Body of pancreas (tissue), 4 donors: ENCODE results near the gene SKOR1. TPM values are rescaled to one million over a fixed set of nuclear protein-coding genes. Genes with fewer than 3 reads are reported as not detected.

Experiments used
- ATAC-seq: fragments of 150-250 bp; one replicate; pipeline ENCODE4 v1.9.1; 2016
- DNase-seq, 4 donors: peaks; one replicate each; pipeline ENCODE4 v3.0.0-alpha.2; 2019
- H3K27ac ChIP-seq, 4 donors: fragments of 200-600 bp; sonication (generic); 1 replicate in 3 of 4; 2 replicates in 1 of 4; pipeline versions ENCODE4 v1.5.1 to v1.6.1; 2016 to 2019; ENCODE audit warnings: mild to moderate bottlenecking in 1 of 4, mixed read lengths in 1 of 4, moderate library complexity in 1 of 4
- H3K27me3 ChIP-seq, 2 donors: fragments of 200-600 bp; sonication (generic); one replicate each; pipeline ENCODE4 v1.6.0; 2016; ENCODE audit warnings: mild to moderate bottlenecking in 1 of 2
- H3K36me3 ChIP-seq, 2 donors: fragments of 200-600 bp; sonication (generic); replicated peaks in 1 of 2; 2 replicates each; pipeline ENCODE4 v1.5.1; 2016; ENCODE audit warnings: low read depth in 2 of 2; ENCODE audit not compliant: insufficient read depth in 1 of 2
- H3K4me1 ChIP-seq: fragments of 200-600 bp; sonication (generic); one replicate; pipeline ENCODE4 v1.6.0; 2016
- H3K4me3 ChIP-seq, 2 donors: fragments of 200-600 bp; sonication (generic); 1 replicate in 1 of 2; 2 replicates in 1 of 2; pipeline ENCODE4 v1.5.1; 2016 to 2019
- H3K9me3 ChIP-seq, 3 donors: fragments of 200-600 bp; sonication (generic); 1 replicate in 2 of 3; 2 replicates in 1 of 3; pipeline ENCODE4 v1.5.1; 2016
- CTCF ChIP-seq, 7 experiments: fragments of 450-650 bp in 4 of 7; fragments of 200-600 bp in 3 of 7; sonication (generic) in 3 of 7; IDR thresholded peaks; one replicate each; pipeline ENCODE4 v1.5.1; 2016 to 2019; ENCODE audit warnings: antibody characterized with exemption in 7 of 7
- POLR2A ChIP-seq, 3 donors: fragments of 450-650 bp; IDR thresholded peaks; one replicate each; pipeline ENCODE4 v1.6.1; 2016; ENCODE audit warnings: antibody characterized with exemption in 3 of 3, mild to moderate bottlenecking in 2 of 3
- whole genome bisulfite sequencing, 2 donors: methylation state at CpG; one replicate each; pipeline ENCODE4 v1.1.5; 2017; 5-methylcytosine and 5-hydroxymethylcytosine counted together
- intact Hi-C: fragments of 100-400 bp; cut with DNase I; formaldehyde crosslinking; loops from one replicate; pipeline ENCODE4 v1.15.1; 2023
- total RNA-seq, 2 donors: library from RNA; depleted of rRNA; stranded (reverse); fragments of >200 nt; gene quantifications; one replicate each; pipeline ENCODE4 v1.1.0, GENCODE V29; 2016

Gene SKOR1
- total RNA-seq, 2 donors from 2014 or later: under 0.01 to 0.78 TPM

DNA sequence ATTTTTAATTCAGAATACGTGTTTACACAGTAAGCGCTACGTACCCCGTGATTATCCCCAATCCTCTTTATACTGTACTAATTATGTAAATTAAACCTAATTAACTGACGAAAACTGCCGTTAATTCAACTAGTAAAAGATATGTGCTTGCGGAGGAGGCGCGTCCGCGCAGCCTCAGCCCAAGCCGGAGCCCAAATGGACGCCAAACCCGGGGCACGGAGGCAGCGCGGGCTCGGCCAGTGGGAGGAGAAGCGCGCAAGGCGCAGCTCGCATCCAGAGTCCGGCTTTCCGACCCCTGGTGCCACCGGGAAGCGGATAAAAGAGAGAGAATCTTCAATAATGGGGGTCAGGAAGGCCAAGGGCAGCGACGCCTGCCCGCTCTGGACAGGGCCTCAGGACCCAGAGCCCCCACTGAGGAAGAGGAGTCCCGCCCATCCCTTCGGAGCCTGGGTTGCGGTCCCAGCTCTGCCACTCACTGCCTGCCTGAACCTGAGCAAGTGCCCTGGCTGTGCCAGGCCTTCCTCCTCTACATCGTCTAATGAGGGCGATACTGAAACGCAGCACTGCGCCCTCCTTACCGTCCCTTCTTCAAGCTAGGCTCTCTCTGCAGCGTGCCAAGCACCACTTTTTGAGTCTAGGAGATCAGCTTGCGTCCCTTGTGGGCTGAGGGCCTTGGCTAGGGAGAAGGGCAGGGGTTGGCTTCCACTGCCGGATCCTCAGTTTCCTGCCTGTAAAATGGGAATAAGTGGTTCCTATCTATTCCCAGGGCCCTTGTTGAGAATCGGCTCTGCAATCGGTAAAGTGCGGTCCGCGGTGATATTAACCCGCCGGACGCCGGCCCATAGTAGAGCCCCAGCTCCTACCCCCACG, 5.0 kb upstream of the SKOR1 start:
- DNase-seq: no peak
- peaks cover 0 to 50% of the 10 kb centered on the region in 2 donors for H3K27me3 ChIP-seq
- no peak for ATAC-seq
- intact Hi-C loops: no loop called here
- no peaks in the 10 kb centered on the region for H3K36me3 ChIP-seq
- H3K4me3 ChIP-seq: no peak overlapping the region
- peaks cover 48% of the 10 kb centered on the region for H3K4me1 ChIP-seq
- no peak overlapping the region for H3K27ac ChIP-seq
- WGBS, 2 donors: 10 to 21% methylated on average over 31 to 50 of the region's 50 CpGs
- TF ChIP-seq CTCF (IDR thresholded peaks at IDR 0.05) (no peak), POLR2A (IDR thresholded peaks at IDR 0.05) (no peak)
- H3K9me3 ChIP-seq: peaks cover 0 to 4% (median 0%) of the 10 kb centered on the region in 3 donors

GRCh38 chr15:67820992-67821783, 4.1 kb upstream of the SKOR1 start:
- intact Hi-C loops: no loop called here

DNA sequence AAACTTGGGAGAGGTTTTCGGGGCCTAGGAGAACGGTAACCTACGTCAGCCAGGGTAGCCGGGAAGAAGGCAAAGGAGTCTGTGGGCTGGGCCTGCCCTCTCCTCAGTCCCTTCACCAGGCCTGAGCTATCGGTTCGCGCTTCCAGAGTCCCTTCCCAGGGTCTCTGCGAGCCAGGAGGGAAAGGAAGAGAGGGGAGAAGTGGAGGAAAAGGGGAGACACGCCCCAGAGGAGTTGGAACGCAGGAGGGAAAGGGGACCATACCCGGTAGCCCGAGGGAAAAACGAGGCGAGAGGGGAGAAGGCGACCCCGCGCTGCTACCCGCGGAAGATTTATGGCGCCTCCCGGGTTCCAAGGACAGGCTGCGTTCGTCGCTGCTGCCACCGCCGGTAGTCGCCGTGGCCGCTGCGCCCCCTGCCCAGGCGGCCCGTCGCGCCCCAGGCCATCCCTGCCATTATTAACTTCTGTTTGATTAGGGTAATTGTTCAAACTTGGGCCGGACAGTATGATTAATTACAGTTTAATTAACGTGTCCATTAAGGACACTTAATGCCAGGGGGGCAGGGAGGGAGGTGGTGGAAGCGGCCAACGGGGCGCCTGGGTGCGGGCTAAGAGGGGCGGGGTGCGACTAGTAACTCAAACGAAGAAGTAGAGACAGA, 3.4 kb upstream of the SKOR1 start:
- Histone ChIP-seq H3K27me3 (peaks cover 0 to 65% of the 10 kb centered on the region in 2 donors), H3K9me3 (no peaks in the 10 kb centered on the region), H3K27ac (no peak overlapping the region), H3K36me3 (no peaks in the 10 kb centered on the region), H3K4me3 (no peak overlapping the region), H3K4me1 (peaks cover 63% of the 10 kb centered on the region)
- DNase-seq (no peak), ATAC-seq (no peak)
- intact Hi-C loops: no loop called here
- TF ChIP-seq POLR2A (IDR thresholded peaks at IDR 0.05) (no peak), CTCF (IDR thresholded peaks at IDR 0.05) (no peak)
- 4 to 8% methylated on average over 43 of the region's 43 CpGs for WGBS, 2 donors

More at GRCh38 chr15:67820992-67821783, 4.1 kb upstream of the SKOR1 start:
- ATAC-seq: peak; percentile 34
- Histone ChIP-seq H3K27ac (no peak overlapping the region), H3K9me3 (no peaks in the 10 kb centered on the region), H3K27me3 (peaks cover 0 to 58% of the 10 kb centered on the region in 2 donors), H3K4me1 (peaks cover 56% of the 10 kb centered on the region), H3K36me3 (no peaks in the 10 kb centered on the region), H3K4me3 (no peak overlapping the region)
- TF ChIP-seq POLR2A (IDR thresholded peaks at IDR 0.05) (no peak), CTCF (IDR thresholded peaks at IDR 0.05) (no peak)
- peak; percentile 46 to 59 (median 50) for DNase-seq
- 4 to 13% methylated on average over 20 to 39 of the region's 39 CpGs for WGBS, 2 donors

DNA sequence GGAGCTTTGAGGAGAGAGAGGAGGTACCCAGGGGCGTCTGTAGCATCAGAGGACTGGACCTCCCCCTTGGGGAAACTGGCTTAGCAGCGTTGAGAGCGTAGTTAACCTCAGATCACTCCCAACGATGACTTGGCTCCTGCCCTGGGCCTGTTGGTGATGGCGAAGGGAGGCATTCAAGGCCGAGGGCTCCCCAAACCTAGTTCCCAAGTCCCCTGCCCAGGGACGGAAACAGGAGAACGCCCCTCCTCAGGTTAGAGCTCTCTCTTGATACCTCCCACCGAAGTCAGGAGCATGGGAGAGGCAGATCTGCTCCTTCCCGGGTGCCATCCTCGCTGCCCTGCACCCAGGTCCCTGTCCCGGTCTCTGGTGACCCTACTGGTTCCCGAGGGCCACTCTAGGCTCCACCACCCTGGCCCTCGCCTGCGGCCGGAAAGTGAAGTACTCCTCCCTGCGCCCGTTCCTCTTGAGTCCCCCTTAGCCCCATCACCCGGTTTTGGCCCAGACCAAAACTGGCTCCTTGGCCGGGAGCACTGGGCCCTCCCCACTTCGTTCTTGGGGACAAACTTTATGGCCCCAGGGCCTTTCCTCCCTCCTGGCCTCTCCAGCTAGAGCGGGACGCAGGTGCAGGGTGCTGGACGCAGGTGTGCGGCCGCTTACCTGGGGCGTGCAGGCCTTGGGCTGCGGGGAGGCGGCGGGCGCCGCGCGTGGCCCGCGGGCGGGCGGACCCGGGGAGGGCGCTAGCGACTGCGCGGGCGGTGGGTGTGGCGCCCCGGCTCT, 2.6 kb upstream of the SKOR1 start:
- TF ChIP-seq CTCF (IDR thresholded peaks at IDR 0.05): no peak
- TF ChIP-seq POLR2A (IDR thresholded peaks at IDR 0.05): no peak
- Histone ChIP-seq H3K9me3 (no peaks in the 10 kb centered on the region), H3K27me3 (peaks cover 0 to 73% of the 10 kb centered on the region in 2 donors), H3K4me3 (no peak overlapping the region), H3K36me3 (no peaks in the 10 kb centered on the region), H3K27ac (no peak overlapping the region), H3K4me1 (peaks cover 72% of the 10 kb centered on the region)
- intact Hi-C loops: no loop called here
- WGBS, 2 donors: 3 to 11% methylated on average over 4 to 46 of the region's 46 CpGs
- no peak for ATAC-seq
- no peak for DNase-seq
